Epithelial cell of proximal tubule (primary cell): ENCODE measurements around the gene AEBP1. TPM values are rescaled to one million over a fixed set of nuclear protein-coding genes. Genes with fewer than 3 reads are reported as not detected.

Source experiments
- DNase-seq: peaks from one replicate; pipeline ENCODE4 v3.0.0-alpha.2; 2011; ENCODE audit warnings: low read depth
- H3K4me3 ChIP-seq: 2 replicates; pipeline ENCODE4 v1.5.1; 2011; ENCODE audit warnings: low read depth, mild to moderate bottlenecking, low read length
- total RNA-seq: library from RNA; depleted of rRNA; stranded (reverse); fragments of >200 nt; gene quantifications from 2 replicates; pipeline ENCODE4 v1.2.3, GENCODE V29; 2015
- TF ChIP-seq, protein P1 (sequence below): conservative IDR thresholded peaks from 2 replicates; pipeline ENCODE4 v1.5.1; 2012; ENCODE audit warnings: low read depth, mild to moderate bottlenecking, low read length

The AEBP1 gene
- total RNA-seq, 1 donor from 2014 or later, result 78.4 TPM

DNA sequence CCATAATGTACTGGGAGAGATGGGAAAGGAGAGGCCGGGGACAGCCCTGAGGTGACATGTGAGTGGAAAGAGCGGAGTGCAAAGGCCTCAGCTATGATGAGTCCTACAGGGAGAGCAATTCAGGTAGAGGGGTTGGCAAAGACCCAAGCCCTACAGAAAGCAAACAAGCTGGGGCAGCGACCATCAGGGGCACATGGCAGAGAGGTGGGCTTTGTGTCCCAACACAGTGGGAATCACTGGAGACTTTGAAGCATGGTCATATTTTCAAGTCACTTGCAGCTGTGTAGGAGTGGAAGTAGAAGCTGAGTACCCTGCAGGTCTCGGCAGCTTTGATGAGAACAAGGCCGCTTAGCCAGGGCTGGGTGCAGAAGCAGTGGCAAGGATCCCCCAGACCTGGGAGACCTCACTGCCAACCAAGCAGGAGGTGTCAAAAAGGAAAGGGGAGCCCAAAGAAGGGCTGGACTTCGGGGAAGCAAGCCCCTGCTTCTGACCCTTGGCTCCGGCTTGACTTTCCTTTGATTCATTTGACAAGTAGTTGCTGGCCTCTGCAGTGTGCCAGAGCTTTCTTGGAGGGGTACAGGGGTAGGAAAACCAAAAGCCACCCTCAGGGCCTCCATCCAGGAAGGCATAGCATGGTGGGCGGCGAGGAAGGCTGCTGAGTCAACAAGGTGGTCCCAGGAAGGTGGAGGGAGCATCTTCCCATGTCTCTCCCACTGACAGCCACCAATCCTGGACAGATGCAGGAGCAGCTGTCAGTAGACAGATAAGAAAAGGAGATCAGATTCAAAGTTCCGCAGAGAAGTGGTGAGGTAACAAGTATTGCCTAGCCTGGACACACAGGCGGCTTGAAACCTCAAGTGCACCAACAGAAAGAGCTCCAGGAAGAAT is 36.8 kb upstream of the AEBP1 start:
- TF ChIP-seq, protein P1, sequence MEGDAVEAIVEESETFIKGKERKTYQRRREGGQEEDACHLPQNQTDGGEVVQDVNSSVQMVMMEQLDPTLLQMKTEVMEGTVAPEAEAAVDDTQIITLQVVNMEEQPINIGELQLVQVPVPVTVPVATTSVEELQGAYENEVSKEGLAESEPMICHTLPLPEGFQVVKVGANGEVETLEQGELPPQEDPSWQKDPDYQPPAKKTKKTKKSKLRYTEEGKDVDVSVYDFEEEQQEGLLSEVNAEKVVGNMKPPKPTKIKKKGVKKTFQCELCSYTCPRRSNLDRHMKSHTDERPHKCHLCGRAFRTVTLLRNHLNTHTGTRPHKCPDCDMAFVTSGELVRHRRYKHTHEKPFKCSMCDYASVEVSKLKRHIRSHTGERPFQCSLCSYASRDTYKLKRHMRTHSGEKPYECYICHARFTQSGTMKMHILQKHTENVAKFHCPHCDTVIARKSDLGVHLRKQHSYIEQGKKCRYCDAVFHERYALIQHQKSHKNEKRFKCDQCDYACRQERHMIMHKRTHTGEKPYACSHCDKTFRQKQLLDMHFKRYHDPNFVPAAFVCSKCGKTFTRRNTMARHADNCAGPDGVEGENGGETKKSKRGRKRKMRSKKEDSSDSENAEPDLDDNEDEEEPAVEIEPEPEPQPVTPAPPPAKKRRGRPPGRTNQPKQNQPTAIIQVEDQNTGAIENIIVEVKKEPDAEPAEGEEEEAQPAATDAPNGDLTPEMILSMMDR, result no peak
- H3K4me3 ChIP-seq, result no peak overlapping the region
- DNase-seq, result no peak

DNA sequence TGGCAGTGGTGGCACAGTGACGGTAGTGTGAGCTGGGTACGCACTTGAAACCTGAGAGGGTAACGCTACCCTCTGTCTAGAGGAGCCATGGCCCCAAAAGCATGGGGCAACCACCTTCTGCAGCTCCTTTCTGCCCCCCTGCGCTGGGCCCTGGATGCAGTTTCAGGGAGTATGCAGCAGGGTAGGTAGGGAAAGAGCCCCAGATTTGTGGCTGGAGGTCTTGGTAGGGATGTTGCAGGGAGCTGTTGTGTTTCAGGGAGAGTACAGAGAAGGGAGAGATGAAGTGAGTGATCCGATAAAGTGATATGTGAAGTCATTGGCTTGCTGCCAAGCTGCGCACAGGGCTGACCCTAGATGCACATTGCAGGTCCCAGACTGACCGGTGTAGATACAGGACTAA is 36.1 kb upstream of the AEBP1 start:
- no peak overlapping the region for H3K4me3 ChIP-seq
- no peak for DNase-seq
- TF ChIP-seq, protein P1, result no peak

DNA sequence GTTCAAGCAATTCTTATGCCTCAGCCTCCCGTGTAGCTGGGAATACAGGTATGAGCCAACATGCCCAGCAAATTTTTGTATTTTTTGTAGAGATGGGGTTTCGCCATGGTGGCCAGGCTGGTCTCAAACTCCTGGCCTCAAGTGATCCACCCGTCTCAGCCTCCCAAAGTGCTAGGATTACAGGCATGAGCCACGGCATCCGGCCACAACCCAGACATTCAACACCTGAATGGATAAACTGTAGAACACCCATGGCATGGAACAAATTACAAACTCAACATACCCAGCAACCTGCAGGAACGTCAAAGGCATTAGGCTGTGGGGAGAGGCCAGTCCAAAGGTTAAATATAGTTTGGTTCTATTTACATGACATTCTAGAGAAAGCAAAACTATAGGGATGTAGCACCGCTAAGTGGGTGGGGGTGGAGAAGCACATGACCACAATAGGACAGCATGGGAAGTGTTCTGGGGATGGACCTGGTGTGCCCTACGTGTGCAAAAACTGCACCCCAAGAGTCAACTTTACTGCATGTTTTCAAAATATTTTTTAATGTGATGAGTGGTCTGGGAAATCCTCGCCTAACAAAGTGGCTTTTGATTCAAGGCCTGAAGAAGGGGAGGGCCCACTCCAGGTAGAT is 32.3 kb upstream of the AEBP1 start:
- no peak overlapping the region for H3K4me3 ChIP-seq
- TF ChIP-seq, protein P1, result no peak
- DNase-seq, result no peak

DNA sequence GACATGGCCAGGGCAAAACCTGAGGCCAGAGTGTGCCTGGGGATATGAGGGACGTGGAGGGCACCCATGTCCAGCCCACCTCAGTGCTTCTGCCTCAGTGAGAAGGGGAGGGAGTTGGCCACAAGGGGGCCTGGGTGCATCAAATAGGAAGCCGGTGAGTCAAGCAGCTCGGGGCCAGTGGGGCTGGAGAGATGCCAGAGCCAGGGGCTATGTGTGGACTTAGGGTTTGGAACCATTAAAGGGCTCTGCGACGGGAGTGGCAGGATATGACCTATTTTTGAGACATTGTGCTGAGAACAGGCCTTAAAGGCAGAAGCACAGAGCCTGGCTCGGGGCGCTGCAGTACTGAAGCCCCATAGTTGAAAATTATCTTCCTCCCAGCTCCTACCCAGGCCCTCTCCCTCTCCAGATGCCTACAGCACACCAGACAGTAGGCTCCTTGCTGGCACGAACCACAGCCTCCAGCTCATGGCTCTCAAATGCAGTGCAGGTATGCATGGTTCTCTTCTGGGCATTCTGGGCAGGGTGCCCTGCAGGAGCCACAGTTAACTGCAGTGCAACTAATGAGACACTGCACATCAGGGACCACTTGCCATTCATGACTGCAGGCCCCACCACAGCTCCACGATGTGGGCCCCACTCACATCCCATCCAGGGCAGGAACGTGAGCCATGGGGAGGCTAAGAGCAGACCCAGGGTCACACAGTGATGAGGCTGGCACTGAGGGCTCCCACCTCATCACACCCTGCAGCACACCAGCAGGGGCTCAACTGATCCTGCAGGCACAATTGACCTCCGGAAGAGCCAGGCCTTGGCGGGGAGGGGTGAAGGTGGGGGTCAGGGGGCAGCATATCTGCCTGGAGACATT is 31.5 kb upstream of the AEBP1 start:
- no peak overlapping the region for H3K4me3 ChIP-seq
- TF ChIP-seq, protein P1, result peak; percentile 91

DNA sequence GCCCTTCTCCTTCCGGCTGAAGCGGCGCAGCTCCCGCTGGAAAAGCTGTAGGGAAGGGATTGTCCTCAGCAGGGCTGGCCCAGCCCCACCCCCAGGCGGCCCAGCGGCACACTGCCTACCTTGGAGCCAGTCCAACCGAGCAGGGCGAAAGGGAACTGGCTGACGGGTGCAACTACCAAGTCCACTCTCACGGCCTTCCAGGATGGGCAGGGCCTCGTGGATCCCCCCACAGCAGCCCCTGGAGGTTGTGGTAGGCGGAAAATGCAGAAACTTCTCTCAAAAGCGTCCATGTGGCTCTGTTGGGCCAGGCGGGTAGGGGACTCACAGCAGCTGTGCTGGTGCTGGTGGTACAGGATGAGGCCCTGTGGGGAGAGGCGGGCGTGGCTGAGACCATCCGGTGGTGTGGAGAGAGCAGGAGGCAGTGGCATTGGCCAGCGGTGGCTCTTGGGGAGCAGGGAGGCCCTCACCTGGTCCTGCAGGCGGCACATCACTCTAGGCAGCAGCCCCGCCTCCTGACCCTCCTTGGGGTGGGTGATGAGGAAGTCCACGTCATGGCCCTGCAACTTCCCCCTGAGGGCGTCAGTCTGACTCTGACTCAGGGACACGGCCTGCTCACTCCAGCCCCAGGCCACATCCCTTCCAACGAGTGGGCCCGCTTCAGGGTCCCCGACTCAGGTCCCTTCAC is 30.3 kb upstream of the AEBP1 start:
- TF ChIP-seq, protein P1, result no peak
- DNase-seq, result no peak
- H3K4me3 ChIP-seq, result no peak overlapping the region

More for the DNA sequence above, 31.5 kb upstream of the AEBP1 start:
- no peak for DNase-seq

DNA sequence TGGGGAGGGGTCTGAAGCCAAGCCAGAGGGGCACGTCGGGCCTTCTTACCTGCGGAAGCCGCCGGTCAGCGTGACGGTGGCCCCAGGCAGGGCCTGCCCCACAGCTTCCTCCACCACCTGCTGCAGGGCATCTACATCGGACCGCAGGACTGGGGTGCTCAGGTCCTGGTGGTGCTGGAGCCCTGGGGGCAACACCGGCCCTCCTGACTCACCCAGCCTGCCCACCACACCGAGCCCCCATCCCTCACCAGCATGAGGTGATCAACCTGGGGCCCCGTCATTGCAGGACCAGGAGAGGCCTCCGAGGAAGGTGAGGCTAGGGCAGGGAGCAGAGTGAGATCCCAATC is 29.8 kb upstream of the AEBP1 start:
- H3K4me3 ChIP-seq, result no peak overlapping the region
- no peak for DNase-seq
- TF ChIP-seq, protein P1, result no peak
